ENCODE results near the gene ST3GAL4. TPM values are rescaled to one million over a fixed set of nuclear protein-coding genes. Genes with fewer than 3 reads are reported as not detected.

Gene ST3GAL4
- total RNA-seq, 1 donor from 2014 or later: 19.1 TPM

GRCh38 chr11:126424471-126425039 lies 69.1 kb downstream of the ST3GAL4 start:
- peak overlapping the region; percentile 11 for H3K27ac Mint-ChIP-seq
- no peaks in the 10 kb centered on the region for H3K36me3 Mint-ChIP-seq
- no peak for DNase-seq (ENCODE audit: extremely low spot score, unreplicated experiment)
- no peak for TF ChIP-seq CTCF (conservative IDR thresholded peaks at IDR 0.05)
- H3K4me3 Mint-ChIP-seq: no peak overlapping the region
- peaks cover 15% of the 10 kb centered on the region for H3K4me1 Mint-ChIP-seq (ENCODE audit: unreplicated experiment)
- H3K9me3 Mint-ChIP-seq: no peaks in the 10 kb centered on the region
- no peaks in the 10 kb centered on the region for H3K27me3 Mint-ChIP-seq

- Mint-ChIP-seq H3K4me3 (no peak overlapping the region), H3K36me3 (no peaks in the 10 kb centered on the region), H3K4me1 (ENCODE audit: unreplicated experiment) (peaks cover 10% of the 10 kb centered on the region), H3K27me3 (no peaks in the 10 kb centered on the region), H3K9me3 (no peaks in the 10 kb centered on the region), H3K27ac (no peak overlapping the region)
- TF ChIP-seq CTCF (conservative IDR thresholded peaks at IDR 0.05): no peak
- DNase-seq (ENCODE audit: extremely low spot score, unreplicated experiment): no peak
Measured at GRCh38 chr11:126426106-126426505, 70.6 kb downstream of the ST3GAL4 start.

- Mint-ChIP-seq H3K4me3 (no peak overlapping the region), H3K9me3 (no peaks in the 10 kb centered on the region), H3K27ac (no peak overlapping the region), H3K27me3 (no peaks in the 10 kb centered on the region), H3K36me3 (no peaks in the 10 kb centered on the region), H3K4me1 (ENCODE audit: unreplicated experiment) (peaks cover 14% of the 10 kb centered on the region)
- no peak for DNase-seq (ENCODE audit: extremely low spot score, unreplicated experiment)
- TF ChIP-seq CTCF (conservative IDR thresholded peaks at IDR 0.05): no peak
Measured at GRCh38 chr11:126426820-126427749, 71.6 kb downstream of the ST3GAL4 start.

- DNase-seq (ENCODE audit: extremely low spot score, unreplicated experiment): no peak
- H3K9me3 Mint-ChIP-seq: no peaks in the 10 kb centered on the region
- no peak overlapping the region for H3K4me3 Mint-ChIP-seq
- H3K27ac Mint-ChIP-seq: no peak overlapping the region
- no peak for TF ChIP-seq CTCF (conservative IDR thresholded peaks at IDR 0.05)
- H3K4me1 Mint-ChIP-seq (ENCODE audit: unreplicated experiment): peaks cover 18% of the 10 kb centered on the region
- no peaks in the 10 kb centered on the region for H3K27me3 Mint-ChIP-seq
- H3K36me3 Mint-ChIP-seq: no peaks in the 10 kb centered on the region
Measured at GRCh38 chr11:126430581-126431335, 75.3 kb downstream of the ST3GAL4 start.

GRCh38 chr11:126431401-126432064 lies 76.0 kb downstream of the ST3GAL4 start:
- H3K4me3 Mint-ChIP-seq: no peak overlapping the region
- H3K9me3 Mint-ChIP-seq: no peaks in the 10 kb centered on the region
- H3K36me3 Mint-ChIP-seq: no peaks in the 10 kb centered on the region
- no peak for DNase-seq (ENCODE audit: extremely low spot score, unreplicated experiment)
- H3K4me1 Mint-ChIP-seq (ENCODE audit: unreplicated experiment): peaks cover 18% of the 10 kb centered on the region
- TF ChIP-seq CTCF (conservative IDR thresholded peaks at IDR 0.05): no peak
- H3K27me3 Mint-ChIP-seq: no peaks in the 10 kb centered on the region
- no peak overlapping the region for H3K27ac Mint-ChIP-seq

All from type B pancreatic cell (in vitro differentiated cells).